Natural killer cell (primary cell): ENCODE data around the gene FOXJ3. TPM values are rescaled to one million over a fixed set of nuclear protein-coding genes. Genes with fewer than 3 reads are reported as not detected.

ENCODE experiments used
- ATAC-seq, 3 donors: fragments of 150-1000 bp in 2 of 3; fragments of 200-7000 bp in 1 of 3; cut with Tn5 transposase; 1 replicate in 1 of 3; 2 replicates in 2 of 3; pipeline ENCODE4 v1.10.0; 2021; ENCODE audit warnings: mild to moderate bottlenecking in 2 of 3, moderate library complexity in 2 of 3
- DNase-seq, 2 donors: peaks; one replicate each; pipeline versions ENCODE4 v3.0.0 to v3.0.0-alpha.2; 2013 to 2021; ENCODE audit warnings: mixed read lengths in 1 of 2
- H3K27ac ChIP-seq: one replicate; pipeline ENCODE4 v1.5.1; 2013; ENCODE audit warnings: mild to moderate bottlenecking, low read length
- H3K27me3 ChIP-seq: one replicate; pipeline ENCODE4 v1.6.1; 2013; ENCODE audit warnings: low read length; ENCODE audit not compliant: control insufficient read depth, insufficient read depth
- H3K36me3 ChIP-seq: one replicate; pipeline ENCODE4 v1.6.1; 2013; ENCODE audit warnings: low read length; ENCODE audit not compliant: control insufficient read depth, insufficient read depth
- H3K4me1 ChIP-seq: one replicate; pipeline ENCODE4 v1.6.1; 2013; ENCODE audit warnings: low read length; ENCODE audit not compliant: control insufficient read depth, insufficient read depth
- H3K4me3 ChIP-seq: one replicate; pipeline ENCODE4 v1.5.1; 2013; ENCODE audit warnings: low read length
- H3K9me3 ChIP-seq: one replicate; pipeline ENCODE4 v1.6.1; 2013; ENCODE audit warnings: low read length; ENCODE audit not compliant: control insufficient read depth, insufficient read depth
- H3K27ac Mint-ChIP-seq, 2 donors: one replicate each; pipeline ENCODE4 v1.8.0; 2022; ENCODE audit warnings: mild to moderate bottlenecking in 2 of 2, mixed read lengths in 2 of 2, moderate library complexity in 1 of 2
- H3K27me3 Mint-ChIP-seq, 2 donors: one replicate each; pipeline ENCODE4 v1.8.0; 2022; ENCODE audit warnings: low read depth in 2 of 2, mixed read lengths in 2 of 2
- H3K36me3 Mint-ChIP-seq: one replicate; pipeline ENCODE4 v1.8.0; 2022; ENCODE audit warnings: mixed read lengths
- H3K4me1 Mint-ChIP-seq, 2 donors: one replicate each; pipeline ENCODE4 v1.8.0; 2022; ENCODE audit warnings: mixed read lengths in 2 of 2
- H3K4me3 Mint-ChIP-seq: one replicate; pipeline ENCODE4 v1.8.0; 2022; ENCODE audit warnings: mild to moderate bottlenecking, moderate library complexity, mixed read lengths
- H3K9me3 Mint-ChIP-seq, 2 donors: one replicate each; pipeline ENCODE4 v1.8.0; 2022; ENCODE audit warnings: mixed read lengths in 2 of 2
- CTCF ChIP-seq: fragments of 200-600 bp; IDR thresholded peaks from one replicate; pipeline ENCODE4 v1.8.0; 2022; ENCODE audit warnings: antibody characterized with exemption
- WGBS: methylation state at CpG from one replicate; pipeline ENCODE4 v1.1.7; 2013; ENCODE audit warnings: missing lambda C conversion rate; ENCODE audit not compliant: insufficient coverage; 5-methylcytosine and 5-hydroxymethylcytosine counted together
- intact Hi-C: fragments of 100-400 bp; cut with micrococcal nuclease; formaldehyde crosslinking; loops from one replicate; pipeline ENCODE4 v1.14.2; 2022
- total RNA-seq, 4 donors: library from RNA; stranded (reverse); fragments of 120-200 nt in 1 of 4; gene quantifications; one replicate each; pipeline versions ENCODE4 v1.2.3 to v1.2.4, GENCODE V29; 2013 to 2022

The FOXJ3 gene
- total RNA-seq, 3 donors from 2014 or later (not counting 1 experiment from before 2014, with no cell fraction given): 81.9 to 93.8 (median 82.5) TPM

DNA sequence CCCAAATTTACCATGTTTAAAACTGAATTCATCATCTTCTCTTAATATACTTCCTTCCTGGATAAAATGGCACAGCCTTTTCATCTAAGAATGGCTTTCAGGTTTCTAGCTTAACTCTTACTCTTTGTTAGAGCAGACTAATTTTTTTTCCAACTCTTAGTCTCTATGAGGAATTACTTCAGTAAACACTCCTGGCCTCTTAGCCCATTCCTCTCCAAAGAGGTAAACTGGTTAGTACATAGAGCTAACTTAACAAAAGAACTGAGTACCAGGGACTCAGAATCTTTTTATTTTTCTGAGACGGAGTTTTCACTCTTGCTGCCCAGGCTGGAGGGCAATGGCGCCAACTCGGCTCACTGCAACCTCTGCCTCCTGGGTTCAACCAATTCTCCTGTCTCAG, 21.1 kb downstream of the FOXJ3 start:
- H3K36me3 ChIP-seq: no peaks in the 10 kb centered on the region
- TF ChIP-seq CTCF: no peak
- Mint-ChIP-seq H3K4me1 (peaks cover 72 to 77% of the 10 kb centered on the region in 2 donors), H3K9me3 (no peaks in the 10 kb centered on the region), H3K27ac (peak overlapping the region; percentile 48 to 60), H3K36me3 (no peaks in the 10 kb centered on the region), H3K4me3 (no peak overlapping the region), H3K27me3 (no peaks in the 10 kb centered on the region)
- H3K27ac ChIP-seq: no peak overlapping the region
- WGBS: 92% methylated on average over 3 of the region's 3 CpGs
- H3K4me1 ChIP-seq: peaks cover 21% of the 10 kb centered on the region
- intact Hi-C loops: no loop called here
- no peak overlapping the region for H3K4me3 ChIP-seq
- DNase-seq (no peak), ATAC-seq (no peak)
- no peaks in the 10 kb centered on the region for H3K27me3 ChIP-seq
- H3K9me3 ChIP-seq: no peaks in the 10 kb centered on the region

DNA sequence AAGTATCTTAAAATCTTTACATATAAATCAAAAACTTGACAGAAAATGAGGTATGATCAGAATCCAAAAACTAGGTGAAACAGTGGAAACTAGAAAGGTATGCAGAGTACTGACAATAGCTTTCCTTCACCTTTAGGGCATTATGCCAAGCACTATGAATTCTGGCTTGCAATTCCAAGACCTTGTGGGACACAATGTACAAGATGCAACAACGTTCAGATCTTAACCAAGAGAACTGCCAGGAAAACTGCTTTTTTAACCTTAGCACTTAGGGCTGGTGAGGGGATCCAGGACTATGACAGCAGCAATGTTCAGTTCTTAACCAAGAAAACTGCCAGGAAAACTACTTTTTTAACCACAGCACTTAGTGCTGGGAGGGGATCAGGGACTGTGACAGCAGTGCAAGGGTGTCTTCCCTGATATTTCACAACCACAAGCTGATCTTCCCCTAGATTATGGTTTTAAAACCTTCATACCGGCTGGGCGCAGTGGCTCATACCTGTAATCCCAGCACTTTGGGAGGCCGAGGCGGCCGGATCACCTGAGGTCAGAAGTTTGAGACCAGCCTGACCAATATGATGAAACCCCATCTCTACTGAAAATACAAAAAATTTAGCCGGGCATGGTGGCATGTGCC, 22.3 kb downstream of the FOXJ3 start:
- peaks cover 60 to 75% of the 10 kb centered on the region in 2 donors for H3K4me1 Mint-ChIP-seq
- no peaks in the 10 kb centered on the region for H3K9me3 Mint-ChIP-seq
- Histone ChIP-seq H3K27ac (no peak overlapping the region), H3K4me1 (peaks cover 12% of the 10 kb centered on the region), H3K4me3 (no peak overlapping the region), H3K36me3 (no peaks in the 10 kb centered on the region), H3K9me3 (no peaks in the 10 kb centered on the region), H3K27me3 (no peaks in the 10 kb centered on the region)
- intact Hi-C loops: no loop called here
- WGBS: 53% methylated on average over 7 of the region's 7 CpGs
- ATAC-seq (no peak), DNase-seq (no peak)
- no peaks in the 10 kb centered on the region for H3K36me3 Mint-ChIP-seq
- H3K27me3 Mint-ChIP-seq: no peaks in the 10 kb centered on the region
- no peak overlapping the region for H3K27ac Mint-ChIP-seq
- TF ChIP-seq CTCF: no peak
- H3K4me3 Mint-ChIP-seq: no peak overlapping the region

DNA sequence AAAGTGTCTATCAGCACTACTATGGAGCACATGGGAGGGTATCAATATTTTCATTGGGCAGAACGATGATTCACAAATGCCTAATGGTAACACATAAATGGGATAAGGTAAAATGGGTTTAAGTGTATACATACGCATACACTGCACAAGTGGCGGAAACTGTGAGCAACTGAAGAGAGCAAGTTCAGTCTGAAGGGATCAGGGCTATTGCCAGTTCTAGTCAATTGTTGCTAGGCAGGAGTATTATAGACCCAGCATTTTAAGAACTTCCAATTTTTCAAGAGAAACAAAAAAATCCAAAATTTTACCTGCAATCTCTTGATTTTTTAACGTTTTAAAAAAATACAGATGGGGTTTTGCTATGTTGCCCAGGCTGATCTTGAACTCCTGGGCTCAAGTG, 23.1 kb downstream of the FOXJ3 start:
- intact Hi-C loops: no loop called here
- 99% methylated on average over 4 of the region's 4 CpGs for WGBS
- Histone ChIP-seq H3K27ac (no peak overlapping the region), H3K27me3 (no peaks in the 10 kb centered on the region), H3K4me3 (no peak overlapping the region), H3K9me3 (no peaks in the 10 kb centered on the region), H3K36me3 (no peaks in the 10 kb centered on the region), H3K4me1 (peaks cover 12% of the 10 kb centered on the region)
- H3K4me1 Mint-ChIP-seq: peaks cover 54 to 69% of the 10 kb centered on the region in 2 donors
- H3K27me3 Mint-ChIP-seq: no peaks in the 10 kb centered on the region
- no peaks in the 10 kb centered on the region for H3K36me3 Mint-ChIP-seq
- ATAC-seq (no peak), DNase-seq (no peak)
- peak overlapping the region in 1 of 2 donors; percentile 52 for H3K27ac Mint-ChIP-seq
- H3K4me3 Mint-ChIP-seq: no peak overlapping the region
- H3K9me3 Mint-ChIP-seq: no peaks in the 10 kb centered on the region
- no peak for TF ChIP-seq CTCF

- WGBS: no CpG with 5 or more reads among the region's 1 CpG
- no peak overlapping the region for H3K27ac ChIP-seq
- TF ChIP-seq CTCF: no peak
- no peak for ATAC-seq
- Mint-ChIP-seq H3K27ac (peak overlapping the region in 1 of 2 donors; percentile 52), H3K36me3 (no peaks in the 10 kb centered on the region), H3K4me3 (no peak overlapping the region), H3K4me1 (peaks cover 52 to 64% of the 10 kb centered on the region in 2 donors), H3K27me3 (no peaks in the 10 kb centered on the region), H3K9me3 (no peaks in the 10 kb centered on the region)
- DNase-seq: no peak
- no peaks in the 10 kb centered on the region for H3K27me3 ChIP-seq
- no peaks in the 10 kb centered on the region for H3K9me3 ChIP-seq
- no peak overlapping the region for H3K4me3 ChIP-seq
- intact Hi-C loops: no loop called here
- no peaks in the 10 kb centered on the region for H3K36me3 ChIP-seq
- peaks cover 10% of the 10 kb centered on the region for H3K4me1 ChIP-seq
Observed at GRCh38 chr1:42311138-42311537, 23.9 kb downstream of the FOXJ3 start.
